ENCODE measurements around the gene TGDS.

The TGDS gene

GRCh38 chr13:94525781-94526180 lies 70.2 kb downstream of the TGDS start:
- H3K27me3 ChIP-seq (ENCODE audit: insufficient read depth, poor library complexity, severe bottlenecking) = peaks cover 3% of the 10 kb centered on the region
- DNase-seq (ENCODE audit: low read depth in 1 of 2, low spot score in 1 of 2) = no peak
- TF ChIP-seq SPI1 (IDR thresholded peaks at IDR 0.05; ENCODE audit: borderline replicate concordance, low read depth) (no peak), GABPA (IDR thresholded peaks at IDR 0.05; ENCODE audit: low read depth) (no peak), REST (IDR thresholded peaks at IDR 0.05; ENCODE audit: insufficient replicate concordance, low read depth) (no peak), CTCF (IDR thresholded peaks at IDR 0.05; ENCODE audit: insufficient read depth, low read length) (no peak), POLR2AphosphoS5 (IDR thresholded peaks at IDR 0.05; ENCODE audit: low read depth) (no peak)
- no peak overlapping the region for H3K4me3 ChIP-seq (replicated peaks; ENCODE audit: insufficient read depth, low read length)
- no peak overlapping the region for H3K27ac ChIP-seq (replicated peaks)

- no peak for DNase-seq (ENCODE audit: low read depth in 1 of 2, low spot score in 1 of 2)
- TF ChIP-seq SPI1 (IDR thresholded peaks at IDR 0.05; ENCODE audit: borderline replicate concordance, low read depth) (no peak), REST (IDR thresholded peaks at IDR 0.05; ENCODE audit: insufficient replicate concordance, low read depth) (no peak), CTCF (IDR thresholded peaks at IDR 0.05; ENCODE audit: insufficient read depth, low read length) (no peak), GABPA (IDR thresholded peaks at IDR 0.05; ENCODE audit: low read depth) (no peak), POLR2AphosphoS5 (IDR thresholded peaks at IDR 0.05; ENCODE audit: low read depth) (no peak)
- H3K4me3 ChIP-seq (replicated peaks; ENCODE audit: insufficient read depth, low read length) = no peak overlapping the region
- H3K27ac ChIP-seq (replicated peaks) = no peak overlapping the region
- peaks cover 3% of the 10 kb centered on the region for H3K27me3 ChIP-seq (ENCODE audit: insufficient read depth, poor library complexity, severe bottlenecking)
Observed at GRCh38 chr13:94524407-94524806, 71.5 kb downstream of the TGDS start.
